Measurements from ENCODE around the gene CAST. TPM values are rescaled to one million over a fixed set of nuclear protein-coding genes. Genes with fewer than 3 reads are reported as not detected.
"Not testable (repeated sequence)": the region's sequence is repeated elsewhere in the genome, so short reads cannot be mapped to it uniquely, and the experiment has no call there.

The CAST gene
- polyA plus RNA-seq, 2 donors = 205 to 245 TPM

GRCh38 chr5:96734871-96735325 is 72.7 kb downstream of the CAST start:
- Histone ChIP-seq H3K27me3 (ENCODE audit: control insufficient read depth in 1 of 2, insufficient read depth in 2 of 2, low read length in 2 of 2) (no peaks in the 10 kb centered on the region), H3K9me3 (ENCODE audit: control insufficient read depth in 2 of 2, insufficient read depth in 1 of 2, low read depth in 1 of 2, low read length in 1 of 2) (no peaks in the 10 kb centered on the region), H3K36me3 (ENCODE audit: control insufficient read depth in 2 of 2, insufficient read depth in 2 of 2, low read length in 1 of 2) (peaks cover 0 to 5% of the 10 kb centered on the region in 2 donors), H3K4me1 (ENCODE audit: control insufficient read depth in 2 of 2, insufficient read depth in 2 of 2, low read length in 1 of 2) (peaks cover 0 to 7% of the 10 kb centered on the region in 2 donors), H3K27ac (ENCODE audit: low read depth in 2 of 2, low read length in 1 of 2) (peak overlapping the region; percentile 58 to 83), H3K4me3 (ENCODE audit: low read depth in 1 of 2, low read length in 2 of 2) (no peak overlapping the region)
- 36 to 55% methylated on average over 1 of the region's 1 CpG for WGBS, 2 donors

- no peak overlapping the region for H3K4me3 ChIP-seq (ENCODE audit: low read depth in 1 of 2, low read length in 2 of 2)
- no peaks in the 10 kb centered on the region for H3K9me3 ChIP-seq (ENCODE audit: control insufficient read depth in 2 of 2, insufficient read depth in 1 of 2, low read depth in 1 of 2, low read length in 1 of 2)
- peaks cover 2 to 10% of the 10 kb centered on the region in 2 donors for H3K36me3 ChIP-seq (ENCODE audit: control insufficient read depth in 2 of 2, insufficient read depth in 2 of 2, low read length in 1 of 2)
- 54 to 58% methylated on average over 3 of the region's 3 CpGs for WGBS, 2 donors
- peaks cover 0 to 7% of the 10 kb centered on the region in 2 donors for H3K4me1 ChIP-seq (ENCODE audit: control insufficient read depth in 2 of 2, insufficient read depth in 2 of 2, low read length in 1 of 2)
- no peaks in the 10 kb centered on the region for H3K27me3 ChIP-seq (ENCODE audit: control insufficient read depth in 1 of 2, insufficient read depth in 2 of 2, low read length in 2 of 2)
- peak overlapping the region in 1 of 2 donors; percentile 31 for H3K27ac ChIP-seq (ENCODE audit: low read depth in 2 of 2, low read length in 1 of 2)
These were observed 74.8 kb downstream of the CAST start for GRCh38 chr5:96736937-96737336.

- no peak overlapping the region for H3K27ac ChIP-seq (ENCODE audit: low read depth in 2 of 2, low read length in 1 of 2)
- WGBS, 2 donors = 93 to 94% methylated on average over 3 of the region's 3 CpGs
- no peaks in the 10 kb centered on the region for H3K4me1 ChIP-seq (ENCODE audit: control insufficient read depth in 2 of 2, insufficient read depth in 2 of 2, low read length in 1 of 2)
- H3K4me3 ChIP-seq (ENCODE audit: low read depth in 1 of 2, low read length in 2 of 2) = no peak overlapping the region
- H3K27me3 ChIP-seq (ENCODE audit: control insufficient read depth in 1 of 2, insufficient read depth in 2 of 2, low read length in 2 of 2) = no peaks in the 10 kb centered on the region
- peaks cover 5 to 20% of the 10 kb centered on the region in 2 donors for H3K36me3 ChIP-seq (ENCODE audit: control insufficient read depth in 2 of 2, insufficient read depth in 2 of 2, low read length in 1 of 2)
- no peaks in the 10 kb centered on the region for H3K9me3 ChIP-seq (ENCODE audit: control insufficient read depth in 2 of 2, insufficient read depth in 1 of 2, low read depth in 1 of 2, low read length in 1 of 2)
These were observed 78.9 kb downstream of the CAST start for GRCh38 chr5:96741106-96741505.

- Histone ChIP-seq H3K27me3 (ENCODE audit: control insufficient read depth in 1 of 2, insufficient read depth in 2 of 2, low read length in 2 of 2) (no peaks in the 10 kb centered on the region), H3K4me1 (ENCODE audit: control insufficient read depth in 2 of 2, insufficient read depth in 2 of 2, low read length in 1 of 2) (no peaks in the 10 kb centered on the region), H3K4me3 (ENCODE audit: low read depth in 1 of 2, low read length in 2 of 2) (no peak overlapping the region), H3K9me3 (ENCODE audit: control insufficient read depth in 2 of 2, insufficient read depth in 1 of 2, low read depth in 1 of 2, low read length in 1 of 2) (no peaks in the 10 kb centered on the region), H3K36me3 (ENCODE audit: control insufficient read depth in 2 of 2, insufficient read depth in 2 of 2, low read length in 1 of 2) (peaks cover 5 to 20% of the 10 kb centered on the region in 2 donors), H3K27ac (ENCODE audit: low read depth in 2 of 2, low read length in 1 of 2) (no peak overlapping the region)
- 51 to 56% methylated on average over 3 of the region's 3 CpGs for WGBS, 2 donors
These were observed 79.7 kb downstream of the CAST start for GRCh38 chr5:96741891-96742309.

DNA sequence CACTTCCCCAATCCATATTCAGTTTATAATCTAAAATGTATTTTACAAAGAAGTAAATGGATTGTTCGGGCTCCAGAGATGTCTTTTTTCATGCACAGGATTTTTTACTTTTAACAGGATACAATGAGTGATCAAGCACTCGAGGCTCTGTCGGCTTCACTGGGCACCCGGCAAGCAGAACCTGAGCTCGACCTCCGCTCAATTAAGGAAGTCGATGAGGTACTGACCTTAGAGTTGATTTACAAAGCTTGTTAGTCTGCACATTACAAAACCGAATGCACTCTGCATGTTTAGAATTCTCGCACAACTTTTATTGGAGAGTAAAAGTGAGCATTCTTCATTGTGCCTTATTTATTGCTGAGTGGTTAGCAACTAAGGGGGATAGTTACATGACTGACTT is 80.4 kb downstream of the CAST start:
- H3K4me3 ChIP-seq (ENCODE audit: low read depth in 1 of 2, low read length in 2 of 2) = no peak overlapping the region
- peaks cover 5 to 20% of the 10 kb centered on the region in 2 donors for H3K36me3 ChIP-seq (ENCODE audit: control insufficient read depth in 2 of 2, insufficient read depth in 2 of 2, low read length in 1 of 2)
- no peaks in the 10 kb centered on the region for H3K9me3 ChIP-seq (ENCODE audit: control insufficient read depth in 2 of 2, insufficient read depth in 1 of 2, low read depth in 1 of 2, low read length in 1 of 2)
- H3K4me1 ChIP-seq (ENCODE audit: control insufficient read depth in 2 of 2, insufficient read depth in 2 of 2, low read length in 1 of 2) = no peaks in the 10 kb centered on the region
- H3K27ac ChIP-seq (ENCODE audit: low read depth in 2 of 2, low read length in 1 of 2) = no peak overlapping the region
- 62 to 82% methylated on average over 9 of the region's 9 CpGs for WGBS, 2 donors
- no peaks in the 10 kb centered on the region for H3K27me3 ChIP-seq (ENCODE audit: control insufficient read depth in 1 of 2, insufficient read depth in 2 of 2, low read length in 2 of 2)

- no peak overlapping the region for H3K4me3 ChIP-seq (ENCODE audit: low read depth in 1 of 2, low read length in 2 of 2)
- peaks cover 5 to 23% of the 10 kb centered on the region in 2 donors for H3K36me3 ChIP-seq (ENCODE audit: control insufficient read depth in 2 of 2, insufficient read depth in 2 of 2, low read length in 1 of 2)
- WGBS, 2 donors = 80% methylated on average over 11 of the region's 11 CpGs
- no peak overlapping the region for H3K27ac ChIP-seq (ENCODE audit: low read depth in 2 of 2, low read length in 1 of 2)
- H3K9me3 ChIP-seq (ENCODE audit: control insufficient read depth in 2 of 2, insufficient read depth in 1 of 2, low read depth in 1 of 2, low read length in 1 of 2) = no peaks in the 10 kb centered on the region
- H3K4me1 ChIP-seq (ENCODE audit: control insufficient read depth in 2 of 2, insufficient read depth in 2 of 2, low read length in 1 of 2) = no peaks in the 10 kb centered on the region
- H3K27me3 ChIP-seq (ENCODE audit: control insufficient read depth in 1 of 2, insufficient read depth in 2 of 2, low read length in 2 of 2) = no peaks in the 10 kb centered on the region
These were observed 81.0 kb downstream of the CAST start for GRCh38 chr5:96743065-96743768.

DNA sequence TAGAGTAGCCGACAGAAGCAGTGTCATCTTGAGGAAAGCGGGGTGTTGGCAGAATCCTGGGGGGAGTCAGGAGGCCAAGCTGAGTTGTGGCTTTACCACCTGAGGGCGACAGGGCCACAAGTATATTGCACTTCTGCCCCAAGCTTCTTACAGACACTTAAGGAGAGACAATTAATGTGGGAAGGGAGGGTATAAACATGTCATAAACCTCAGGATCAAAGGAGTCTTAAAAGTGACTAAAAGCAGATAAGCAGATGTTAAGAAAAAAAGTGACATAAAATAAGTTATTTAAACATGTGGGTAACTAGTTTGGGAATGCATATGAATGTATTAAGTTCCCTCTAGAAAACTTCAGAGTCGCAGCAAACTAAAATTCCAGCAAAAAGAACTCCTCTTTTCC is 81.6 kb downstream of the CAST start:
- Histone ChIP-seq H3K4me3 (ENCODE audit: low read depth in 1 of 2, low read length in 2 of 2) (no peak overlapping the region), H3K27ac (ENCODE audit: low read depth in 2 of 2, low read length in 1 of 2) (peak overlapping the region in 1 of 2 donors; percentile 38), H3K4me1 (ENCODE audit: control insufficient read depth in 2 of 2, insufficient read depth in 2 of 2, low read length in 1 of 2) (no peaks in the 10 kb centered on the region), H3K27me3 (ENCODE audit: control insufficient read depth in 1 of 2, insufficient read depth in 2 of 2, low read length in 2 of 2) (no peaks in the 10 kb centered on the region), H3K36me3 (ENCODE audit: control insufficient read depth in 2 of 2, insufficient read depth in 2 of 2, low read length in 1 of 2) (peaks cover 5 to 26% of the 10 kb centered on the region in 2 donors), H3K9me3 (ENCODE audit: control insufficient read depth in 2 of 2, insufficient read depth in 1 of 2, low read depth in 1 of 2, low read length in 1 of 2) (no peaks in the 10 kb centered on the region)
- WGBS, 2 donors = 86 to 92% methylated on average over 4 of the region's 4 CpGs

GRCh38 chr5:96744218-96744617 is 82.0 kb downstream of the CAST start:
- not testable (repeated sequence) for H3K4me3 ChIP-seq (ENCODE audit: low read depth in 1 of 2, low read length in 2 of 2); H3K4me1 ChIP-seq (ENCODE audit: control insufficient read depth in 2 of 2, insufficient read depth in 2 of 2, low read length in 1 of 2); H3K27me3 ChIP-seq (ENCODE audit: control insufficient read depth in 1 of 2, insufficient read depth in 2 of 2, low read length in 2 of 2); H3K9me3 ChIP-seq (ENCODE audit: control insufficient read depth in 2 of 2, insufficient read depth in 1 of 2, low read depth in 1 of 2, low read length in 1 of 2); H3K27ac ChIP-seq (ENCODE audit: low read depth in 2 of 2, low read length in 1 of 2)
- peaks cover 5 to 27% of the 10 kb centered on the region in 2 donors for H3K36me3 ChIP-seq (ENCODE audit: control insufficient read depth in 2 of 2, insufficient read depth in 2 of 2, low read length in 1 of 2)
- 90 to 92% methylated on average over 5 of the region's 5 CpGs for WGBS, 2 donors

- WGBS, 2 donors = 91% methylated on average over 5 of the region's 5 CpGs
- Histone ChIP-seq H3K9me3 (ENCODE audit: control insufficient read depth in 2 of 2, insufficient read depth in 1 of 2, low read depth in 1 of 2, low read length in 1 of 2) (no peaks in the 10 kb centered on the region), H3K36me3 (ENCODE audit: control insufficient read depth in 2 of 2, insufficient read depth in 2 of 2, low read length in 1 of 2) (peaks cover 5 to 32% of the 10 kb centered on the region in 2 donors), H3K4me3 (ENCODE audit: low read depth in 1 of 2, low read length in 2 of 2) (no peak overlapping the region), H3K4me1 (ENCODE audit: control insufficient read depth in 2 of 2, insufficient read depth in 2 of 2, low read length in 1 of 2) (no peaks in the 10 kb centered on the region), H3K27ac (ENCODE audit: low read depth in 2 of 2, low read length in 1 of 2) (no peak overlapping the region), H3K27me3 (ENCODE audit: control insufficient read depth in 1 of 2, insufficient read depth in 2 of 2, low read length in 2 of 2) (no peaks in the 10 kb centered on the region)
These were observed 82.8 kb downstream of the CAST start for GRCh38 chr5:96745025-96745424.

All from esophagus (tissue), 2 donors.